Endodermal cell (in vitro differentiated cells): ENCODE results near the gene TNFSF12. TPM values are rescaled to one million over a fixed set of nuclear protein-coding genes. Genes with fewer than 3 reads are reported as not detected.

Experiments
- DNase-seq: peaks from one replicate; pipeline ENCODE4 v3.0.0-alpha.2; 2017
- H3K27ac ChIP-seq: 2 replicates; pipeline ENCODE4 v1.5.1; 2013; ENCODE audit warnings: mild to moderate bottlenecking, low read depth, low read length, moderate library complexity
- H3K27me3 ChIP-seq: 2 replicates; pipeline ENCODE4 v1.6.1; 2013; ENCODE audit warnings: mild to moderate bottlenecking, low read length, moderate library complexity; ENCODE audit not compliant: insufficient read depth, control insufficient read depth, poor library complexity, severe bottlenecking
- H3K36me3 ChIP-seq: 2 replicates; pipeline ENCODE4 v1.7.0; 2013; ENCODE audit warnings: mild to moderate bottlenecking, low read length, moderate library complexity; ENCODE audit not compliant: control insufficient read depth, insufficient read depth
- H3K4me1 ChIP-seq: one replicate; pipeline ENCODE4 v1.7.0; 2013; ENCODE audit warnings: low read length; ENCODE audit not compliant: control insufficient read depth, insufficient read depth
- H3K4me3 ChIP-seq: 2 replicates; pipeline ENCODE4 v1.5.1; 2013; ENCODE audit warnings: mild to moderate bottlenecking, low read length, moderate library complexity
- H3K9ac ChIP-seq: 2 replicates; pipeline ENCODE4 v1.6.1; 2013; ENCODE audit warnings: mild to moderate bottlenecking, low read length, moderate library complexity; ENCODE audit not compliant: poor library complexity, severe bottlenecking; ENCODE audit errors: extremely low read depth
- H3K9me3 ChIP-seq: 2 replicates; pipeline ENCODE4 v1.6.1; 2013; ENCODE audit warnings: mild to moderate bottlenecking, low read length, moderate library complexity; ENCODE audit not compliant: control insufficient read depth
- H3K27ac Mint-ChIP-seq: 2 replicates; pipeline ENCODE4 v1.8.0; 2020; ENCODE audit warnings: mixed read lengths
- H3K27me3 Mint-ChIP-seq: 2 replicates; pipeline ENCODE4 v1.8.0; 2021; ENCODE audit warnings: mild to moderate bottlenecking, mixed read lengths; ENCODE audit not compliant: insufficient read depth
- H3K36me3 Mint-ChIP-seq: 2 replicates; pipeline ENCODE4 v1.8.0; 2020; ENCODE audit warnings: low read depth, mixed read lengths
- H3K4me1 Mint-ChIP-seq: 2 replicates; pipeline ENCODE4 v1.8.0; 2020; ENCODE audit warnings: mixed read lengths
- H3K4me3 Mint-ChIP-seq: 2 replicates; pipeline ENCODE4 v1.8.0; 2020; ENCODE audit warnings: mild to moderate bottlenecking, moderate library complexity, mixed read lengths
- H3K9me3 Mint-ChIP-seq: 2 replicates; pipeline ENCODE4 v1.8.0; 2020; ENCODE audit warnings: mild to moderate bottlenecking, mixed read lengths
- CTCF ChIP-seq: fragments of 200-600 bp; sonication (generic); conservative IDR thresholded peaks from 2 replicates; pipeline ENCODE4 v1.5.0; 2021; ENCODE audit warnings: antibody characterized with exemption, mild to moderate bottlenecking
- WGBS, 2 experiments: methylation state at CpG; one replicate each; pipeline versions ENCODE4 v1.1.5 to v1.1.7; 2013; ENCODE audit warnings: missing lambda C conversion rate in 2 of 2, mixed read lengths in 1 of 2; ENCODE audit not compliant: insufficient coverage in 1 of 2, insufficient read length in 1 of 2; 5-methylcytosine and 5-hydroxymethylcytosine counted together
- total RNA-seq, 2 donors: library from RNA; stranded (reverse); fragmentation: NEBNext Ultra II Directional in 1 of 2; extraction: Animal tissue kit (Norgen Biotek cat#: 25700) in 1 of 2; gene quantifications; 2 replicates in 1 of 2; 3 replicates in 1 of 2; pipeline ENCODE4 v1.2.1, GENCODE V29; 2021

The TNFSF12 gene
- total RNA-seq, 2 donors from 2014 or later, result 8.3 to 8.4 TPM

DNA sequence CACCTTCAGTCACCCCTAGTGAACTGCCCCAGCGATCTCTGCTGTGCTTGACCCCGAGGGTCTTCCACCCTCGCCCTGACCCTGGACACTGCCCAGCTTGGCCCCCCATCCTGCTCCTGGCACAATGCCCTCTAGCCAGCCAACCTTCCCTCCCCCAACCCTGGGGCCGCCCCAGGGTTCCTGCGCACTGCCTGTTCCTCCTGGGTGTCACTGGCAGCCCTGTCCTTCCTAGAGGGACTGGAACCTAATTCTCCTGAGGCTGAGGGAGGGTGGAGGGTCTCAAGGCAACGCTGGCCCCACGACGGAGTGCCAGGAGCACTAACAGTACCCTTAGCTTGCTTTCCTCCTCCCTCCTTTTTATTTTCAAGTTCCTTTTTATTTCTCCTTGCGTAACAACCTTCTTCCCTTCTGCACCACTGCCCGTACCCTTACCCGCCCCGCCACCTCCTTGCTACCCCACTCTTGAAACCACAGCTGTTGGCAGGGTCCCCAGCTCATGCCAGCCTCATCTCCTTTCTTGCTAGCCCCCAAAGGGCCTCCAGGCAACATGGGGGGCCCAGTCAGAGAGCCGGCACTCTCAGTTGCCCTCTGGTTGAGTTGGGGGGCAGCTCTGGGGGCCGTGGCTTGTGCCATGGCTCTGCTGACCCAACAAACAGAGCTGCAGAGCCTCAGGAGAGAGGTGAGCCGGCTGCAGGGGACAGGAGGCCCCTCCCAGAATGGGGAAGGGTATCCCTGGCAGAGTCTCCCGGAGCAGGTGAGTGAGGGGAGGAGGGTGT, 9.9 kb downstream of the TNFSF12 start, which contains the start of gene TNFSF13:
Gene TNFSF13, plus strand, starts transcription at position 207 of the 776 bp plus-strand sequence. Its CDS starts 290 bp downstream, at position 497.
- Histone ChIP-seq H3K9ac (no peak within 1 kb of the TSS), H3K27me3 (no peaks in the 10 kb centered on the region), H3K9me3 (no peaks in the 10 kb centered on the region), H3K4me3 (no peak within 1 kb of the TSS), H3K4me1 (peaks cover 3% of the 10 kb centered on the region), H3K27ac (no peak within 1 kb of the TSS), H3K36me3 (peaks cover 4% of the 10 kb centered on the region)
- H3K4me3 Mint-ChIP-seq, result peak within 1 kb of the TSS; percentile 31
- 88 to 91% methylated on average over 9 to 16 of the region's 16 CpGs for WGBS, 2 experiments
- peaks cover 35% of the 10 kb centered on the region for H3K4me1 Mint-ChIP-seq
- H3K27ac Mint-ChIP-seq, result peak within 1 kb of the TSS; percentile 78
- DNase-seq, result no peak
- no peak for TF ChIP-seq CTCF
- no peaks in the 10 kb centered on the region for H3K9me3 Mint-ChIP-seq
- H3K27me3 Mint-ChIP-seq, result no peaks in the 10 kb centered on the region
- peaks cover 4% of the 10 kb centered on the region for H3K36me3 Mint-ChIP-seq

DNA sequence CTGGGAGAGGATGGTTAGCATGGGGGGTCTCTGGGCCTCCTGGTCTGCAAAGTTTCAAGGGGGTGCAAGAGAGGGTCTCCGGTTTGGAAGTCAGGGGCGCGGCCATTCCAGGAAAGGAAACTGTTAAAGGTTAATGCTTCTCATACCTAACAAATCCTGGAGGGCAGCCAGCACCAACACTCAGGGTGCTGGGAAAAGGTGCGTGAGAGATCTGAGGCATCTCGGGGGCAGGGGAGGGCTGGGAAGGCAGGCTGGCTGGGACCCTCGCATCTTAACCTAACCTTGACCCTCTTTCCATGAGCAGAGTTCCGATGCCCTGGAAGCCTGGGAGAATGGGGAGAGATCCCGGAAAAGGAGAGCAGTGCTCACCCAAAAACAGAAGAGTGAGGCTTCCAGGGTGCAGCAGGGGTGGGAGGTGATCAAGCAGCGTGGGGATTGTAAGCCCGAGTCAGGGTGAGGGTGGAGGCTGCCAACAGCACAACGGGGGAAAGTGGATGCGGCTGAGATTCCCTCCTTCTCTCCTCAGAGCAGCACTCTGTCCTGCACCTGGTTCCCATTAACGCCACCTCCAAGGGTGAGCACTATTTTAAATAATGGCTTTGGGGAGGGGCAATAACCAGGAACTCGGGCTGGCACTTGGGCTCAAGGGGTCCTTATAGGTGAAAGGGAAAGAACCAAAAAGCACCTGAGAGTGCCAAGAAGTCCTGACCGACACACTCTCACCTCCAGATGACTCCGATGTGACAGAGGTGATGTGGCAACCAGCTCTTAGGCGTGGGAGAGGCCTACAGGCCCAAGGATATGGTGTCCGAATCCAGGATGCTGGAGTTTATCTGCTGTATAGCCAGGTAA, 10.7 kb downstream of the TNFSF12 start:
- no peak for TF ChIP-seq CTCF
- peak; percentile 63 for DNase-seq
- peaks cover 3% of the 10 kb centered on the region for H3K4me1 ChIP-seq
- 88 to 92% methylated on average over 14 to 18 of the region's 18 CpGs for WGBS, 2 experiments
- no peaks in the 10 kb centered on the region for H3K27me3 Mint-ChIP-seq
- H3K4me3 Mint-ChIP-seq, result peak overlapping the region; percentile 79
- peaks cover 12% of the 10 kb centered on the region for H3K36me3 ChIP-seq
- H3K36me3 Mint-ChIP-seq, result peaks cover 9% of the 10 kb centered on the region
- peaks cover 35% of the 10 kb centered on the region for H3K4me1 Mint-ChIP-seq
- no peaks in the 10 kb centered on the region for H3K27me3 ChIP-seq
- no peak overlapping the region for H3K4me3 ChIP-seq
- no peak overlapping the region for H3K9ac ChIP-seq
- peak overlapping the region; percentile 98 for H3K27ac Mint-ChIP-seq
- H3K27ac ChIP-seq, result no peak overlapping the region
- H3K9me3 ChIP-seq, result no peaks in the 10 kb centered on the region
- no peaks in the 10 kb centered on the region for H3K9me3 Mint-ChIP-seq

DNA sequence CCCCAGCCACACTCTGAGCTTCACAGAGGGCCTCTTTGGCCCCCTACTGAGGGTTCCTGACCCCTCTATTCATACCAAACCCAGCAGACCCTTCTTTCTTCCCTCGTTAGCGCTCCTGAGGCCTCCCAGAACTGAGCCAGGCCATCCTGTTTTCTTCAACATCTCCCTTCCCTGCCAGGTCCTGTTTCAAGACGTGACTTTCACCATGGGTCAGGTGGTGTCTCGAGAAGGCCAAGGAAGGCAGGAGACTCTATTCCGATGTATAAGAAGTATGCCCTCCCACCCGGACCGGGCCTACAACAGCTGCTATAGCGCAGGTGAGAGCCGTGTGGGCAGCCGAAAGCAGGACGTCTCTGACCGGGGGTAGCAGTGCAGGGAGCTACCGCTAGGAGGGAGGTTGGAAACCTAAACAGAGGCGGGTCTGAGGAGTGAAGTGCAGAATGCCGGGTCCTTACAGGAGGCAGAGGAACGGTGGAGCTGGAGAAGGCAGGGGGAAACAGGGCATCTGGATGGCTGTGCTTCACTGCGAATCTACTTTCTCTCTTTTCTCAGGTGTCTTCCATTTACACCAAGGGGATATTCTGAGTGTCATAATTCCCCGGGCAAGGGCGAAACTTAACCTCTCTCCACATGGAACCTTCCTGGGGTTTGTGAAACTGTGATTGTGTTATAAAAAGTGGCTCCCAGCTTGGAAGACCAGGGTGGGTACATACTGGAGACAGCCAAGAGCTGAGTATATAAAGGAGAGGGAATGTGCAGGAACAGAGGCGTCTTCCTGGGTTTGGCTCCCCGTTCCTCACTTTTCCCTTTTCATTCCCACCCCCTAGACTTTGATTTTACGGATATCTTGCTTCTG, 11.5 kb downstream of the TNFSF12 start:
- Histone ChIP-seq H3K9ac (peak overlapping the region; percentile 21), H3K27ac (peak overlapping the region; percentile 77), H3K4me1 (peaks cover 3% of the 10 kb centered on the region), H3K9me3 (no peaks in the 10 kb centered on the region), H3K36me3 (peaks cover 20% of the 10 kb centered on the region), H3K27me3 (no peaks in the 10 kb centered on the region), H3K4me3 (peak overlapping the region; percentile 99)
- H3K27ac Mint-ChIP-seq, result peak overlapping the region; percentile 98
- 32 to 42% methylated on average over 15 to 20 of the region's 22 CpGs for WGBS, 2 experiments
- no peaks in the 10 kb centered on the region for H3K27me3 Mint-ChIP-seq
- peaks cover 17% of the 10 kb centered on the region for H3K36me3 Mint-ChIP-seq
- peak; percentile 98 for DNase-seq
- H3K9me3 Mint-ChIP-seq, result no peaks in the 10 kb centered on the region
- peak overlapping the region; percentile 79 for H3K4me3 Mint-ChIP-seq
- H3K4me1 Mint-ChIP-seq, result peaks cover 35% of the 10 kb centered on the region
- peak; percentile 77 for TF ChIP-seq CTCF
